H1 (cell line): ENCODE data around the gene ADCY2. TPM values are rescaled to one million over a fixed set of nuclear protein-coding genes. Genes with fewer than 3 reads are reported as not detected.

Source experiments
- CTCF ChIA-PET: fragments of 300-600 bp; sonication (Branson Sonifier 250); formaldehyde crosslinking; loops from one replicate; lab custom pipeline; 2021; ENCODE audit not compliant: partially characterized antibody; lab: Charles Lee
- POLR2A ChIA-PET: fragments of 300-600 bp; sonication (Branson Sonifier 250); formaldehyde crosslinking; loops from one replicate; lab custom pipeline; 2021; ENCODE audit warnings: inconsistent platforms; ENCODE audit not compliant: partially characterized antibody; lab: Charles Lee
- DNase-seq, 2 experiments: peaks; one replicate each; pipeline versions ENCODE4 v3.0.0 to v3.0.0-alpha.2; 2010 to 2022; ENCODE audit warnings: low spot score in 2 of 2, low read depth in 1 of 2, mixed read lengths in 1 of 2
- FAIRE-seq: peaks from 2 replicates; lab custom pipeline; 2011; peaks lifted over from hg19 to GRCh38; lab: Jason Lieb, UNC
- H2AFZ ChIP-seq: 2 replicates; pipeline ENCODE4 v1.8.1; 2012; ENCODE audit warnings: low read length, inconsistent platforms
- H2AK5ac ChIP-seq: 2 replicates; pipeline ENCODE4 v1.6.1; 2013; ENCODE audit warnings: low read depth, low read length
- H2BK120ac ChIP-seq: replicated peaks from 2 replicates; pipeline ENCODE3; 2013; ENCODE audit warnings: low read depth, low read length, inconsistent platforms
- H2BK12ac ChIP-seq: 2 replicates; pipeline ENCODE4 v1.6.1; 2013; ENCODE audit warnings: low read depth, low read length
- H2BK15ac ChIP-seq: 2 replicates; pipeline ENCODE4 v1.6.1; 2013; ENCODE audit warnings: low read length
- H2BK20ac ChIP-seq: 2 replicates; pipeline ENCODE4 v1.6.1; 2013; ENCODE audit warnings: low read length
- H2BK5ac ChIP-seq: 2 replicates; pipeline ENCODE4 v1.6.1; 2013; ENCODE audit warnings: low read depth, low read length
- H3K14ac ChIP-seq: 2 replicates; pipeline ENCODE4 v1.6.1; 2013; ENCODE audit warnings: inconsistent platforms; ENCODE audit not compliant: insufficient read length
- H3K18ac ChIP-seq: 2 replicates; pipeline ENCODE4 v1.6.1; 2013; ENCODE audit warnings: low read length; ENCODE audit errors: extremely low read depth
- H3K23ac ChIP-seq: 2 replicates; pipeline ENCODE4 v1.6.1; 2013; ENCODE audit warnings: inconsistent platforms; ENCODE audit not compliant: insufficient read length
- H3K23me2 ChIP-seq: 2 replicates; pipeline ENCODE4 v1.6.1; 2013; ENCODE audit warnings: low read depth, low read length
- H3K27ac ChIP-seq: 2 replicates; pipeline ENCODE4 v1.6.1; 2011; ENCODE audit warnings: low read depth, low read length, inconsistent platforms
- H3K27me3 ChIP-seq, 4 experiments: replicated peaks in 1 of 4; 1 replicate in 1 of 4; 2 replicates in 3 of 4; pipeline versions ENCODE4 v1.6.1 to v1.8.1; 2011 to 2013; ENCODE audit warnings: low read length in 3 of 4, mild to moderate bottlenecking in 3 of 4, inconsistent platforms in 2 of 4, mixed read lengths in 2 of 4, moderate library complexity in 1 of 4; ENCODE audit not compliant: control insufficient read depth in 3 of 4, insufficient read depth in 3 of 4; ENCODE audit errors: extremely low read depth in 1 of 4
- H3K36me3 ChIP-seq, 4 experiments: 2 replicates each; pipeline versions ENCODE4 v1.6.1 to v1.8.1; 2011 to 2013; ENCODE audit warnings: mild to moderate bottlenecking in 4 of 4, low read length in 3 of 4, moderate library complexity in 2 of 4, control low read depth in 1 of 4, inconsistent platforms in 1 of 4; ENCODE audit not compliant: insufficient read depth in 4 of 4, control insufficient read depth in 2 of 4
- H3K4ac ChIP-seq: replicated peaks from 2 replicates; pipeline ENCODE3; 2013; ENCODE audit warnings: low read length, low read depth, mixed read lengths, inconsistent platforms; ENCODE audit not compliant: insufficient read length
- H3K4me1 ChIP-seq, 4 experiments: replicated peaks in 1 of 4; 1 replicate in 1 of 4; 2 replicates in 3 of 4; pipeline versions ENCODE4 v1.6.1 to v1.8.1; 2011 to 2013; ENCODE audit warnings: low read length in 3 of 4, inconsistent platforms in 2 of 4, mixed read lengths in 1 of 4; ENCODE audit not compliant: insufficient read depth in 4 of 4, control insufficient read depth in 3 of 4
- H3K4me2 ChIP-seq, 2 experiments: 2 replicates each; pipeline versions ENCODE4 v1.6.1 to v1.8.1; 2011 to 2013; ENCODE audit warnings: low read depth in 2 of 2, low read length in 2 of 2, control low read depth in 1 of 2, inconsistent platforms in 1 of 2, mild to moderate bottlenecking in 1 of 2; ENCODE audit not compliant: insufficient read depth in 1 of 2
- H3K4me3 ChIP-seq, 4 experiments: fragments of 200-600, 300-600 bp in 1 of 4; sonication (generic), shearing (Covaris generic), sonication (Bioruptor Twin) in 1 of 4; 2 replicates each; pipeline versions ENCODE4 v1.5.1 to v1.8.1; 2011 to 2016; ENCODE audit warnings: low read length in 4 of 4, low read depth in 3 of 4, control low read depth in 2 of 4, inconsistent platforms in 2 of 4, mild to moderate bottlenecking in 2 of 4, mixed read lengths in 1 of 4, moderate library complexity in 1 of 4; ENCODE audit not compliant: insufficient read depth in 2 of 4; ENCODE audit errors: extremely low read depth in 1 of 4
- H3K56ac ChIP-seq: replicated peaks from 2 replicates; pipeline ENCODE3; 2013; ENCODE audit warnings: low read depth, mild to moderate bottlenecking, mixed read lengths, low read length, inconsistent platforms; ENCODE audit not compliant: insufficient read length
- H3K79me1 ChIP-seq: 2 replicates; pipeline ENCODE4 v1.6.1; 2013; ENCODE audit warnings: low read depth, low read length, control low read depth
- H3K79me2 ChIP-seq, 2 experiments: 2 replicates each; pipeline versions ENCODE4 v1.6.1 to v1.8.1; 2012 to 2013; ENCODE audit warnings: low read length in 2 of 2, mild to moderate bottlenecking in 2 of 2, inconsistent platforms in 1 of 2; ENCODE audit not compliant: insufficient read depth in 2 of 2, control insufficient read depth in 1 of 2
- H3K9ac ChIP-seq, 4 experiments: replicated peaks in 1 of 4; 1 replicate in 1 of 4; 2 replicates in 3 of 4; pipeline versions ENCODE4 v1.6.1 to v1.8.1; 2011 to 2013; ENCODE audit warnings: low read depth in 3 of 4, low read length in 3 of 4, control low read depth in 2 of 4, mild to moderate bottlenecking in 2 of 4, moderate library complexity in 2 of 4, inconsistent platforms in 1 of 4; ENCODE audit errors: extremely low read depth in 1 of 4
- H3K9me3 ChIP-seq, 2 experiments: 2 replicates each; pipeline versions ENCODE4 v1.6.1 to v1.8.1; 2012 to 2013; ENCODE audit warnings: mild to moderate bottlenecking in 2 of 2, moderate library complexity in 2 of 2, control low read depth in 1 of 2, inconsistent platforms in 1 of 2, low read depth in 1 of 2, low read length in 1 of 2, mixed read lengths in 1 of 2; ENCODE audit not compliant: insufficient read depth in 2 of 2
- H4K20me1 ChIP-seq, 2 experiments: replicated peaks in 1 of 2; 2 replicates each; pipeline versions ENCODE3 to v1.8.1; 2011 to 2013; ENCODE audit warnings: inconsistent platforms in 2 of 2, low read length in 2 of 2, mild to moderate bottlenecking in 1 of 2; ENCODE audit not compliant: insufficient read depth in 2 of 2, control insufficient read depth in 1 of 2
- H4K5ac ChIP-seq: 2 replicates; pipeline ENCODE4 v1.6.1; 2013; ENCODE audit warnings: low read length, low read depth, mixed read lengths, inconsistent platforms; ENCODE audit not compliant: insufficient read length
- H4K8ac ChIP-seq: 2 replicates; pipeline ENCODE4 v1.8.0; 2013; ENCODE audit warnings: mild to moderate bottlenecking, moderate library complexity, low read length, inconsistent platforms; ENCODE audit not compliant: insufficient read depth; ENCODE audit errors: extremely low read depth
- H4K91ac ChIP-seq: replicated peaks from 2 replicates; pipeline ENCODE3; 2013; ENCODE audit warnings: low read length, mixed read lengths, inconsistent platforms; ENCODE audit not compliant: insufficient read length
- BRCA1 ChIP-seq: IDR thresholded peaks from 2 replicates; pipeline ENCODE4 v1.6.1; 2012; ENCODE audit warnings: low read depth, low read length, improper control_type of control experiment
- GABPA ChIP-seq: IDR thresholded peaks from 2 replicates; pipeline ENCODE4 v1.6.1; 2011; ENCODE audit warnings: mild to moderate bottlenecking, low read length, moderate library complexity, borderline replicate concordance; ENCODE audit not compliant: insufficient read depth
- RFX5 ChIP-seq: IDR thresholded peaks from 2 replicates; pipeline ENCODE4 v1.6.1; 2011; ENCODE audit warnings: low read depth, low read length, improper control_type of control experiment, borderline replicate concordance
- SP4 ChIP-seq: IDR thresholded peaks from 2 replicates; pipeline ENCODE4 v1.6.1; 2012; ENCODE audit warnings: low read length, inconsistent platforms
- TCF12 ChIP-seq: IDR thresholded peaks from 2 replicates; pipeline ENCODE4 v1.6.1; 2011; ENCODE audit warnings: low read depth, mild to moderate bottlenecking, low read length
- WGBS, 2 experiments: shearing (Covaris generic) in 1 of 2; methylation state at CpG; one replicate each; pipeline versions ENCODE4 v1.1.6 to v1.1.7; 2013 to 2015; ENCODE audit warnings: low lambda C conversion rate in 2 of 2, mixed read lengths in 2 of 2, inconsistent platforms in 1 of 2, low coverage in 1 of 2, missing lambda C conversion rate in 1 of 2; ENCODE audit not compliant: insufficient replicate concordance in 2 of 2, insufficient coverage in 1 of 2, insufficient read length in 1 of 2; ENCODE audit errors: extremely low coverage in 1 of 2, missing lambda C conversion rate in 1 of 2; 5-methylcytosine and 5-hydroxymethylcytosine counted together
- polyA plus RNA-seq, 7 experiments: library from polyadenylated mRNA; depleted of rRNA in 3 of 7; stranded (reverse) in 5 of 7; unstranded in 2 of 7; fragments of >200 nt in 5 of 7; fragments of 200-250 nt in 2 of 7; gene quantifications; 1 replicate in 5 of 7; 2 replicates in 1 of 7; 4 replicates in 1 of 7; pipeline versions ENCODE4 v1.2.1 to v1.2.3, GENCODE V29; 2011 to 2013; ENCODE audit warnings: missing spikeins in 2 of 7, mixed read lengths in 2 of 7
- total RNA-seq: library from RNA; stranded (reverse); fragmentation: NEBNext Ultra II Directional; extraction: Animal tissue kit (Norgen Biotek cat#: 25700); gene quantifications from 2 replicates; pipeline ENCODE4 v1.2.1, GENCODE V29; 2021

Gene ADCY2
- total and polyA plus RNA-seq, 2 of the 8 experiments (the other 6 are each of a cell fraction or from before 2014, with no cell fraction given) = 35.8 to 122 TPM

DNA sequence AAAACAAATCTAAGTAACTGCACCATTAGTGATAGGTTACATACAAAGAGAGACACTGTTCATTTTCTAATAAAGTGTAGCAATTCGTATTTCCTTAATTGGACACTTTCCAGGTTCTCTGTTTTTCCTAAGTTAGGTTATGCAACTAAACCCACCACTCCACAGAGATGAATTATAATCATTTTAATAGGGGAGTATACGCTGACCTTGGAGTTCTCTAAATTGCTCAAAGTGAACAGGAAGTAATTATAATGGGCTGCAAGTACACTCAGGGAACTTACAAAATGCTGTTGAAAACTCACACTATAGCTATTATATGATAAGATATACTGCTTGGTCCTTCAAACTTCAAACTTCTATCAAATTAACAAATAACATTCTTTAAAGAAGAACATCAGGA, 18.2 kb upstream of the ADCY2 start:
- Histone ChIP-seq H2BK5ac (no peak overlapping the region), H2BK20ac (no peak overlapping the region), H2BK15ac (no peak overlapping the region), H2AFZ (no peak overlapping the region), H3K27me3 (no peaks in the 10 kb centered on the region; a peak in 1 of 7 replicates), H3K23me2 (no peaks in the 10 kb centered on the region), H2BK12ac (no peak overlapping the region), H3K4me3 (no peak overlapping the region), H3K27ac (no peak overlapping the region), H3K9me3 (no peaks in the 10 kb centered on the region), H4K91ac (no peak overlapping the region), H4K5ac (no peak overlapping the region), H3K4me2 (no peak overlapping the region), H3K9ac (no peak overlapping the region), H3K36me3 (no peaks in the 10 kb centered on the region), H3K4me1 (no peaks in the 10 kb centered on the region), H3K79me2 (no peaks in the 10 kb centered on the region), H3K14ac (no peak overlapping the region), H2BK120ac (no peak overlapping the region), H3K79me1 (no peaks in the 10 kb centered on the region), H4K8ac (no peak overlapping the region), H4K20me1 (no peaks in the 10 kb centered on the region), H3K56ac (no peak overlapping the region), H2AK5ac (no peak overlapping the region), H3K18ac (no peak overlapping the region), H3K4ac (no peak overlapping the region), H3K23ac (no peak overlapping the region)
- 83% methylated on average over 2 of the region's 2 CpGs; no CpG with 5 or more reads in 1 of the 2 experiments for WGBS, 2 experiments
- POLR2A ChIA-PET = no interaction called here
- FAIRE-seq = no peak
- CTCF ChIA-PET = no interaction called here
- TF ChIP-seq SP4 (no peak), GABPA (no peak), BRCA1 (no peak), RFX5 (no peak), TCF12 (no peak)
- DNase-seq = no peak
